ENCODE results near the gene NAV1.
A peak's percentile ranks its signal among the peaks of the same experiment; 100 is the strongest.

Gene NAV1

DNA sequence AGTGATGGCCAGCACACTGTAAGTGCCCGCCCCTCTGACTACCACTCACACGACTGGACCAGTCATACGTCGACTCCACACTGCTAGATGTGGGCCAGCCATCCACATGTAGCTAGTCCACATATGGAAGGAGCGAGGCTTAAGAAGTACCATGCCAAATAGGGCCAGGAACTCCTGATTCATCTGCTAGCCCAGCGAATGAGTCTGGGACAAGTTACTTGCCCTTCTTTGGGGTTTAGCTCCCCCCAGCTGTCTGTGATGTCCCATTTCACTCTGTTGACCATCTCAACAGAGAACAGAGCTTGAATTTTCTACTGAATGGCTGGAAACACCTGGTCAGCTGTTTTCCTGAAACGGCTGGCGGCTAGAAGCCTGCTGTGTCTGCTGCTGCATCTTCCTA is 37.8 kb upstream of the NAV1 start:
- Mint-ChIP-seq H3K4me3 (no peak overlapping the region), H3K9me3 (no peaks in the 10 kb centered on the region), H3K36me3 (no peaks in the 10 kb centered on the region), H3K27me3 (no peaks in the 10 kb centered on the region), H3K27ac (no peak overlapping the region), H3K4me1 (peaks cover 26% of the 10 kb centered on the region)

GRCh38 chr1:201501812-201502510 is 37.0 kb upstream of the NAV1 start:
- Mint-ChIP-seq H3K4me3 (no peak overlapping the region), H3K27ac (no peak overlapping the region), H3K27me3 (no peaks in the 10 kb centered on the region), H3K9me3 (no peaks in the 10 kb centered on the region), H3K4me1 (peaks cover 29% of the 10 kb centered on the region), H3K36me3 (no peaks in the 10 kb centered on the region)

DNA sequence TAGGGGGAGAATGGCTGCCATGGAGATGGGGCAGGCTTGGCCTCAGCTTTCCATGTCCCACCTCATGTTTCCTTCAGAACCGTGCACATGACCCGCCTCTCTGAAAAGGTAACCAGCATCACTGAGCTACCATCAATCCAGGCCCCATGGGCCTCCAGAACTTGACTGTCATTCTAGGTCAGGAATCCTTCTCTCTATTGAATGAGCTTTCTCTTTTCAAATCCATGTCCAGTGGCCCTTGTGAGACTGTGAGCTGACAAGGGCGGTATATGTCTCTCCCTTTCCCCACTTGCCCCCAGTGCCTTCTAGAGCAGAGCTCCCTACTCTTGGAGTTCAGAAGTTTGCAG is 36.4 kb upstream of the NAV1 start:
- H3K36me3 Mint-ChIP-seq, result no peaks in the 10 kb centered on the region
- peaks cover 33% of the 10 kb centered on the region for H3K4me1 Mint-ChIP-seq
- no peaks in the 10 kb centered on the region for H3K27me3 Mint-ChIP-seq
- no peak overlapping the region for H3K27ac Mint-ChIP-seq
- H3K9me3 Mint-ChIP-seq, result no peaks in the 10 kb centered on the region
- H3K4me3 Mint-ChIP-seq, result no peak overlapping the region

GRCh38 chr1:201503397-201504176 is 35.3 kb upstream of the NAV1 start:
- no peaks in the 10 kb centered on the region for H3K27me3 Mint-ChIP-seq
- no peak overlapping the region for H3K27ac Mint-ChIP-seq
- H3K4me1 Mint-ChIP-seq, result peaks cover 39% of the 10 kb centered on the region
- H3K36me3 Mint-ChIP-seq, result no peaks in the 10 kb centered on the region
- H3K9me3 Mint-ChIP-seq, result no peaks in the 10 kb centered on the region
- H3K4me3 Mint-ChIP-seq, result no peak overlapping the region

DNA sequence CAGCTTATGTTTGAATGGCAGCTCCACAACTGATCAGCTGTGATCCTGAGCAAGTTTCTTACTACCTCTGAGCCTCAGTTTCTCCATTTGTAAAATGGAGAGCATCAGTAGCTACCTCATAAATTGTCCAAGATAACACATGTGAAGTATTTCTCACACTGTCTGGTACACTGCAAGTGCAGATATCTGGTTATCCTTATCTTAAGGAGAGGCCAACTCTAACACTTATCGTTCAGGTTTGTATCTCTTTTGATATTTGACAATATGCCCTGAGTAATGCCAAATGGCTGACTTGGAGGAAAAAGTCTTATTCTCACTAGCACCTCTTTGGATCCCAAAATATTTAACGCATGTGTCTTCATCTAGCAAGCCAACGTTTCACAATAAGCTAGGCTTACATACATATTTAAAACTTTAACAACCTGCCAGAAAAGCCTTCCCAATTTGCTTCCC is 34.7 kb upstream of the NAV1 start:
- Mint-ChIP-seq H3K36me3 (no peaks in the 10 kb centered on the region), H3K4me1 (peaks cover 39% of the 10 kb centered on the region), H3K4me3 (no peak overlapping the region), H3K9me3 (no peaks in the 10 kb centered on the region), H3K27me3 (no peaks in the 10 kb centered on the region), H3K27ac (no peak overlapping the region)

DNA sequence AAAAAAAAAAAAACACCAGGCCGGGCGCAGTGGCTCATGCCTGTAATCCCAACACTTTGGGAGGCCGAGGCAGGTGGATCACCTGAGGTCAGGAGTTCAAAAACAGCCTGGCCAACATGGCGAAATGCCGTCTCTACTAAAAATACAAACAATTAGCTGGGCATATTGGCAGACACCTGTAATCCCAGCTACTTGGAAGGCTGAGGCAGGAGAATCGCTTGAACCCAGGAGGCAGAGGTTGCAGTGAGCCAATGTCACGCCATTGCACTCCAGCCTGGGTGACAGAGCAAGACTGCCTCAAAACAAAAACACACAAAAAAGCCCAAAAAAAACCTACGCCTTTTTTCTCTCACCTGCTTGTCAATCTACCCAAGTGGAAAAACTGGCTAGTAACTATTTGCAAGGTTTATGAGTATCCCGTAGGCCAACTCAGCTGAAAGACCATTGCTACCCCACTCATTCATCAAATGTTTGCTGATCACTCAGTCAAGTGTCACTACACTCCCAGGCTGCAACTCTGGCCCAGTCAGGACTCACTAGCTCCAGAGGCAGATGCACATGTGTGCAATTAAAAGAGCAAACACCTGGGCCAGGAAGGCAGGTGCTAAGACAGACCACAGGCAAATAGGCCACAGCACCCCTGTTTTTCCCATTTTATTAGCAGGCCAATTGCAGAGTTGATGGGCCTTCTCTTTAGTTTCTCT is 34.0 kb upstream of the NAV1 start:
- Mint-ChIP-seq H3K9me3 (no peaks in the 10 kb centered on the region), H3K27me3 (no peaks in the 10 kb centered on the region), H3K36me3 (no peaks in the 10 kb centered on the region), H3K27ac (peak overlapping the region; percentile 55), H3K4me1 (peaks cover 39% of the 10 kb centered on the region), H3K4me3 (peak overlapping the region; percentile 92)

- H3K27ac Mint-ChIP-seq, result peak overlapping the region; percentile 55
- H3K36me3 Mint-ChIP-seq, result no peaks in the 10 kb centered on the region
- no peaks in the 10 kb centered on the region for H3K9me3 Mint-ChIP-seq
- peaks cover 39% of the 10 kb centered on the region for H3K4me1 Mint-ChIP-seq
- peak overlapping the region; percentile 92 for H3K4me3 Mint-ChIP-seq
- H3K27me3 Mint-ChIP-seq, result no peaks in the 10 kb centered on the region
Observed at GRCh38 chr1:201505503-201505890, 33.4 kb upstream of the NAV1 start.

DNA sequence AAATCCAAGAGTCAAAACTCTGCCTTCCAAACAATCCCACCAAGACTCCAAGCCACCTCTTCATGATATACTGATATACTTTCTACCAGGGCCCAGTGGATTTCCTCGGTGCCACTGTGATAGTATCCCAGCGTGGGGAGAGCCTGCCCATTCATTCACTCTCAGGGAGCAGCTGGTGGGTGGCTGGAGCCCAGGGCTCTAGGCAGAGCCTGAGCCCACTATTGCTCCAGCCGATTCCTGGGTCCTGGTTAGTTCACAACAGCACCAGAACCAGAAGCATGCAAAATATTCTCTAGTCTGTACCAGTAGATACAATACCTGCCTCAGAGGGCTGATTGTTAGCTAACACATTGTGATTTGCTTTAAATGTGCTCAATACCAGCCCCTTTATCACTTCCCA is 32.8 kb upstream of the NAV1 start:
- peaks cover 39% of the 10 kb centered on the region for H3K4me1 Mint-ChIP-seq
- no peaks in the 10 kb centered on the region for H3K36me3 Mint-ChIP-seq
- peak overlapping the region; percentile 74 for H3K27ac Mint-ChIP-seq
- H3K27me3 Mint-ChIP-seq, result no peaks in the 10 kb centered on the region
- H3K4me3 Mint-ChIP-seq, result peak overlapping the region; percentile 92
- no peaks in the 10 kb centered on the region for H3K9me3 Mint-ChIP-seq

DNA sequence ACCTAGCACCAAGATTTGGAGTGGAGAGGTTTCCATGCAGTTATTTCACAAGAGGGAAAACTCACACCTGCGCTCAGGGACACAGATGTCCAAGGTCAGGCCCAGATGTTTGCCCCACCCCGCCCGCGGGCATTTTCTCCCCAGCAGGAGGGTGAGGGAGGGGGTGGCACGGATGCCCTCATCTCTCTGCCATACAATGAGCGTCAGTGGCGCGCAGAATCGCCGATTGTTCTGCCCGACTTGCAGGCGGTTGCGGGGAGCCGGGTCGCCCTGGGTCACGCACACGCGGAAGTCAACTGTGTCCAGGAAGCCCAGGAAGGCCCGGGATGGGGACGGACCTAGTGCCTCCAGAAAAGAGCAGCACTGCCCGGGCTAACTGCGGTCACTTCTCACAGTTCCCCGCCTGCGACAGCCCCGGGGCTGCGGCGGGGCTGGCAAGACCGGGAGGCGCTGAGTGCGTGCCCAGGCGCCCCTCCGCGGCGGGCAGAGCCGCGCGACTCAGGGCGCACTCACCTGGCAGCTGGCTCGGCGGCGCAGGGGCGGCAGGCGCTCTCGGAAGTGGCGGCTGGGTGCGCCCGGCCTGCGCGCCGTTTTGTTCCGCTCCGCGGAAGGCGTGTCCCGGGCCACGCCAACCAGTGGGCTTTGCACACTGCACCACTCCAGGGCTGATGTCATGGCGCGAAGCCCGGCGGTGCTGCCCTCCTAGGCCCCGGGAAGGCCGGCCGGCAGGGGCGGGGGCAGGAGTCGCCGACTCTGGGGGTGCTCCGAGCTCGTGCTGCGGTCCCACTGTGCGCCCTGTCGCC is 32.2 kb upstream of the NAV1 start, which contains the start of gene CSRP1:
Gene CSRP1 (minus strand): TSS at position 567 of the 803 bp plus-strand sequence. CDS start 10,820 bp downstream, outside the sequence.
- H3K27me3 Mint-ChIP-seq, result no peaks in the 10 kb centered on the region
- H3K4me1 Mint-ChIP-seq, result peaks cover 39% of the 10 kb centered on the region
- peak within 1 kb of the TSS; percentile 87 for H3K27ac Mint-ChIP-seq
- peak within 1 kb of the TSS; percentile 92 for H3K4me3 Mint-ChIP-seq
- no peaks in the 10 kb centered on the region for H3K9me3 Mint-ChIP-seq
- H3K36me3 Mint-ChIP-seq, result no peaks in the 10 kb centered on the region

- Mint-ChIP-seq H3K27ac (peak overlapping the region; percentile 87), H3K36me3 (no peaks in the 10 kb centered on the region), H3K4me3 (peak overlapping the region; percentile 87), H3K27me3 (no peaks in the 10 kb centered on the region), H3K4me1 (peaks cover 39% of the 10 kb centered on the region), H3K9me3 (no peaks in the 10 kb centered on the region)
Observed at GRCh38 chr1:201507360-201507675, 31.6 kb upstream of the NAV1 start.

DNA sequence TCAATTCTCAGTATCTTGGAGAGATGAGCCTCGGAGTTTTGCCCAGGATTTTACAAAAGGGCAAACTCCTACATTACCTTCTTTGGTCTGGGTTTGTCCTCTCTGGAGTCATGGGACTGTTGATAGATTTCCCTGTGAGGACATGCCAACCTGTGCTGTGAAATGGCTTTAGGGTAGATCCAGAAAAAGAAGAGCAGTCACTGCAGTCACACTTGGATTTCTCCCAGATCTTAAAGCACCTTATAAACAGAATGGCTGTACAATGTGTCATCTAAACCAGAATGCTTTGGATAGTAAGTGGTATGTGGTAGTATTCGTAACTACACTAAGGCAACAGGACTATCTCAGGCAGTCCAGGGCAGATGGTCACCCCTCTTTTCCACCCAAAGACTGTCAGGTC is 30.1 kb upstream of the NAV1 start:
- Mint-ChIP-seq H3K4me1 (peaks cover 33% of the 10 kb centered on the region), H3K27ac (no peak overlapping the region), H3K9me3 (no peaks in the 10 kb centered on the region), H3K4me3 (peak overlapping the region; percentile 15), H3K27me3 (no peaks in the 10 kb centered on the region), H3K36me3 (no peaks in the 10 kb centered on the region)

GRCh38 chr1:201509601-201510374 is 29.1 kb upstream of the NAV1 start:
- Mint-ChIP-seq H3K4me3 (no peak overlapping the region), H3K27me3 (no peaks in the 10 kb centered on the region), H3K9me3 (no peaks in the 10 kb centered on the region), H3K36me3 (peaks cover 3% of the 10 kb centered on the region), H3K4me1 (peaks cover 26% of the 10 kb centered on the region), H3K27ac (peak overlapping the region; percentile 39)

GRCh38 chr1:201510734-201511133 is 28.2 kb upstream of the NAV1 start:
- no peaks in the 10 kb centered on the region for H3K27me3 Mint-ChIP-seq
- H3K27ac Mint-ChIP-seq, result no peak overlapping the region
- peaks cover 4% of the 10 kb centered on the region for H3K36me3 Mint-ChIP-seq
- H3K9me3 Mint-ChIP-seq, result no peaks in the 10 kb centered on the region
- H3K4me1 Mint-ChIP-seq, result peaks cover 17% of the 10 kb centered on the region
- H3K4me3 Mint-ChIP-seq, result no peak overlapping the region

- Mint-ChIP-seq H3K9me3 (no peaks in the 10 kb centered on the region), H3K4me3 (no peak overlapping the region), H3K27ac (no peak overlapping the region), H3K36me3 (peaks cover 4% of the 10 kb centered on the region), H3K27me3 (no peaks in the 10 kb centered on the region), H3K4me1 (peaks cover 10% of the 10 kb centered on the region)
Observed at GRCh38 chr1:201511396-201511940, 27.5 kb upstream of the NAV1 start.

Data from activated naive CD4-positive, alpha-beta T cell treated with anti-CD3 and anti-CD28 coated beads, Interleukin-2, amount 50 U/mL, for 24 hours (primary cell).